Measurements from ENCODE around the gene WSB1.
A peak's percentile ranks its signal among the peaks of the same experiment; 100 is the strongest.

Gene WSB1

DNA sequence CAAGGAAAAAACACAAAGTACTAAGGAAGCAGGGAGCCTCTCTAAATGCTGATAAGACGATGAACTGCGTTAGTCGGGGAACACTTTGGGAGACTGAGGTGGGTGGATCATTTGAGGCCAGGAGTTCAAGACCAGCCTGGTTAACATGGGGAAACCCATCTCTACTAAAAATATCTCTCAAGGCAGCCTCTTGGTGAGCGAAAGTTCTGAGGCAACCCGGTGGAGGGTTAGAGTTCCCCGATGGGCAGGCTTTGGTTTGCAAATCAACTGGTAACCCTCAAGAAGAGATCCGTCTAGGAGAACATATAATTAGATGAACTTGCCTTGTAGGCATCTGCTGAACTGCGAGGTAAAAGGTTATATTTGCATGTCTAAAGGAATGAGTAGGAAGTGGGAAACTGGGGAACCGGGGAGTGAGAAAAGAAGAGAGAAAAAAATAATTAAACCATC is 44.6 kb downstream of the WSB1 start:
- no peak for DNase-seq (ENCODE audit: low spot score)

DNA sequence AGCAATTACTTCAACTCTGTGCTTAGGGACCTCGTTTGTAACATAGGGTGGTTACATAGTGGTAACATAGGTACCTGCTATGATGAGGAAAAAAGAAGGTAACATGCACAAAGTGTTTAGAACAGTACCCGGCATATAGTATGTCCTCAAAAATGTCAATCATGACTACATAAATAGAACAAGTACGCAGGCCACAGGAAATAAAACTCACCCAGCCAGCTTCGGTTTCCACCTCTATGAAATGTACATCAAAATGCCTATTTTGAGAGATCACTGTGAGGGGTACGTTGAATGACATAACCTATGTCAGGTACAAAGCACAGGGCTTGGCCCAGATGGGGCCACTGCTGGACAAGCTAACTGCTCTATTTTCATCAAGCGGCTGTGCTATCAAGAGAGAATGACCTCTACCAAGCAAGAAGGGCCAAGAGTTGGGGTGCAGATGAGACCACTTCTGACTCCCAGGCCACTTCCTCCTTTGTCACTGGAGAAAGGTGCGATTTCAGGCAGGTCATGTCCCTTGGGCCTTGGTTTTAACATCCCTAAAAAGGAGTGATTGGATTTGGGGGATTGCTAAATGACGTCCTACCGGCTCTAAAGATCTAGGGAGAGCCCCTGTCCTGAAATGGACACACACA is 45.4 kb downstream of the WSB1 start:
- DNase-seq (ENCODE audit: low spot score) = no peak

DNA sequence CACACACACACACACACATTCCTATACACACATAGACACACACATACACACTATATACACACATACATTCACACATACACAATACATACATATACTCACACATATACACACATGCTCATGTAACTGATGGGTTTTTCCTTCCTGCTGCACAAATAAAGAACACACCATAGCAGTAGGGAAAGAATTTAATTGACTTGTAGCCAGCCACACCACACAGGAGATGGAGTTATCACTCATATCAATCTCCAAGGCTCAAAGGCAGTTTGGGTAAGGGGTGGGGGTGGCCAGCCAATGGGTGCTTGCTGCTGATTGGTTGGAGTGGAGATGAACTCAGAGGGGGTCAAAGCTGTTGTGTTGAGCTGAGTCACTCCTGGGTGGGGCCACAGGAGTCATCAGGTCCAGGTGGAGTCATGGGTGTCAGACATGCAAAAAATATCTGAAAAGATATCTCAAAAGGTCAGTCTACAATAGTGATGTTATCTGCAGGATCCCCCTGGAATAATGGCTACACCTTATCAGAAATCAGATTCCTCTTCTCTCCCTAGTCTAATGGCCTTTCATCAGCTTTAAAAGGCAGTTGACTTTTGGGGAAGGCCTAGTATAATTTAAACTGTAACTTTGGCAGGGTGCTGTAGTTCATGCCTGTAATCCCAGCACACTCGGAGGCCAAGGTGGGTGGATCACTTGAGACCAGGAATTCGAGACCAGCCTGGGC is 46.1 kb downstream of the WSB1 start:
- DNase-seq (ENCODE audit: low spot score) = no peak

- no peak for DNase-seq (ENCODE audit: low spot score)
These were observed 46.7 kb downstream of the WSB1 start for GRCh38 chr17:27340575-27340974.

GRCh38 chr17:27341041-27341471 is 47.1 kb downstream of the WSB1 start:
- no peak for DNase-seq (ENCODE audit: low spot score)

- no peak for DNase-seq (ENCODE audit: low spot score)
These were observed 48.1 kb downstream of the WSB1 start for GRCh38 chr17:27342059-27342458.

DNA sequence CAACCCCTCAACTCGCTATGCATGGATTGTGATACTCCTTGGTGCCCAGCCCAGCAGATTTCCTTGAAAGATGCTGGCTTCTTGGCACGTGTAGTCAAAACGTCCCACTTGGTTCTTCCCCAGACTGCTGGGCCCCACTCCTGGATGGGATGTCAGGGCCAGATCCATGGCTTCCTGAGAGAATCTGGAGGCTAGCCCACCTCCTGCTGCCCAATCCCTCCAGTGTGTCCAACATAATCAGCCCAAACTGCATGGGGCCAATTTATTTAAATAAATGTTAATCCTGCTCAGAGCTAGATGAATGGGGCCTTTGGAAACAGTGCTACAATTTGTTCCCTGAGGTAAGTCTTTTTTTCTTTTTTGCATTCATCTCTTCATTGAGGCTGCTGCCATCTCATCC is 49.4 kb downstream of the WSB1 start:
- DNase-seq (ENCODE audit: low spot score) = no peak

DNA sequence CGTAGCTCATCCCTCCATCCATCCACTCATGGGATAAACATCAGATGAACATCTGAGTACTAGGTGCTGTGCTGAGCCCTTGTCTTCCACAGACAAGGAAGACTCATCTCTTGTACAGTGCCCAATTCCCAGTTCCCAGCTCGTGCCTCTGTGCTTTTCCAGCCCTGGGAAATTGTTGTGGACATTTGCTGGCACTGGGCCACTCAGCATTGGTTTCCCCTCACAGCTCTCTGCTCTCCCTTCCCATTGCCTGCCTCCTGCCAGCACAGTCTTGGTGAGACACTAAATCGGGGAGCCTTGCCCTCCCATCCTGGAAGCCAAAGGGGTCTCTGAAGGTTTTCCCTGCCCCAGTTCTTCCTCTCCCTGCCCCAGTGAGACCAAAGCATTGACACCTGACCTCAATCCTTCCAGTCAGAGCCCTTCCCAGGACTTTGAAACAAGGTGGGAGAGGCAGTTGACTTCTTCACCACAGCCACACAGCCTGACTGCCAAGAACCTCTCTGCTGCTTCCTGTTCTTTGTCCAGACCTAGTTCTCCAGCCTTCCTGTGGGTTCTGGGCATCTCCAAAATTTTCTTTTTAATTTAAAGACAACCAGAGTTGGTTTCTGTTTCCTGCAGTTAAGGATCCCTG is 50.2 kb downstream of the WSB1 start:
- no peak for DNase-seq (ENCODE audit: low spot score)

DNA sequence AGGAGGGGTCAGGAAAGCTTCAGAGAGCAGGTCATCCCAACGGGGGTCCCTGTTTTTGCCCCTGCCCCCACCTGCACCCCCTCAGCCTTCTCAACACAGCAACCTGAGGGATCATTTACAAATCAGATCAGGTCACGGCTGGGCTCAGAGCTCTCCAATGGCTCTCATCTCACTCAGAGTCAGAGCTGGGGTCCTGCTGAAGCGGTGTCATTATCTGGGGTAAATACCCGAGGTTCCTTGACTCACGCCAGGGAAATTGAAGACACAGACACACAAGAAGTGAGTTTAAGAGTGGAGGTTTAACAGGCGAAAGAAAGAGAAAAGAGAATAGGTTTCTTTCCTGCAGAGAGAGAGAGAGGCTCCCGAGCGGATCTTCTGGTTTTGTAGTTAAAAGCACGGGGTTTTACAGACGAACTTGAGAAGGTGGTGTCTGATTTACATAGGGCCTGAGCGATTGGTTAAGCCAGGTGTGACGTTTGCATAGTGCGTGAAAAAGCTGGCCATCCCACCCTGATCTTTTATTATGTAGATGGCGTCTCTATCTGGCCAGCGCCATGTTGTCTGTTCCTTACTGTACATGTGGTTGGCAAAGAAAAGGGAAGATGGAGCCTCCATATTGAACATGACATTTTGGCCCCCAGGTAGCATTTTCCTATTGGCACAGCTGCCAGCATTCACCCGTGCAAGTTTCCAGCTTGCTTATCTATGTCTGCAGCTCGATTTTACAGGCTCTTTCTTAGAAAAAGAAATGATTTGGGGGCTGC is 51.4 kb downstream of the WSB1 start:
- DNase-seq (ENCODE audit: low spot score) = no peak

DNA sequence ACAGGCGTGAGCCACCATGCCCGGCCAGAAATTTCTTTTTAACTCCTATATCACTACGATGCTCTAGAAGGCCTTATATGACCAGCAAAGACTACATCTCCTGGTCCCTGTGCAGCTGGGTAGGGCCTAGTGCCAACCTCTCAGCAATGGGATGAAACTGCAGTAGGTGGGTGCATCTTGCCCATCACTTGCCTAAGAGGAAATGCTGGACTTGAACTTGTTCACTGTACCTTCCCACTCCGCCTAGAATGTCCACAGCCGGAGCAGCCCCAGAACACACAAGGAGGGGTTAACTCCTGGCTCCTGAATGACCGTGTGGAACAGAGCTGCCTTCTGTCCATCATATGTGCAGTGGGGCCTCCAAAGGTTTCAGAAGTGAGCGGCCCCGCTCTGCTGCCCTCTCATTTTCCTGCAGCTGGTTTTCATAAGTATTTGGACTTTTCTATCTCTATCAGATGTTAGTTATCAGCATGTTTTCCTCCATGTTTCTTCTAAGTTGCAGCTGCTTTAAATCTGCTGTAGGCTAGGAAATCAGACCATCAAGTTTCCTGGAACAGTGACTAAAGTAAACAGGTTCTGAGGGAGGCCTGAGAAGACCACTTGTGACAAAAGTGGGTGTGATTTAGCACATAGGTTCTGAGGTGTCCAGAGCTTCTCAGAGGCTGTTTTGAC is 52.5 kb downstream of the WSB1 start:
- no peak for DNase-seq (ENCODE audit: low spot score)

GRCh38 chr17:27348196-27348595 is 54.3 kb downstream of the WSB1 start:
- no peak for DNase-seq (ENCODE audit: low spot score)

- DNase-seq (ENCODE audit: low spot score) = no peak
These were observed 55.7 kb downstream of the WSB1 start for GRCh38 chr17:27349540-27350021.

DNA sequence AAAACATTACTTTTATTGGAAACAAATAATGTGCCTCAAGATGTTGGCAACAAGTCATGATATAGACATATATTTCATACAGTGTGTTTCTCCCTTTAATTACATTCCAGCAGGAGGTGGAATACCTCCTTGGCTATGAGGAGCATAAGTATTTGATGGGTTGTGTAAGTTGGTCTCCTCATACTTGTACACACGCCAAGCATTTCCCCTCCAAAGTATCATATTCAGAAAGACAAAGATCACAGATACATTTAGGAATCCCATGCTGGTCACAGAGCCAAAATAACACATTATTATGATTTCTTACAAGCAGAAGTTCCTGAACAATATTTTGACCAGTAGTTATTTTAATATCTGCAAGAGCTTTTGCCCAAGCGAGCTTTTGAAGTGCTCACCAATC is 57.8 kb downstream of the WSB1 start:
- DNase-seq (ENCODE audit: low spot score) = no peak

DNA sequence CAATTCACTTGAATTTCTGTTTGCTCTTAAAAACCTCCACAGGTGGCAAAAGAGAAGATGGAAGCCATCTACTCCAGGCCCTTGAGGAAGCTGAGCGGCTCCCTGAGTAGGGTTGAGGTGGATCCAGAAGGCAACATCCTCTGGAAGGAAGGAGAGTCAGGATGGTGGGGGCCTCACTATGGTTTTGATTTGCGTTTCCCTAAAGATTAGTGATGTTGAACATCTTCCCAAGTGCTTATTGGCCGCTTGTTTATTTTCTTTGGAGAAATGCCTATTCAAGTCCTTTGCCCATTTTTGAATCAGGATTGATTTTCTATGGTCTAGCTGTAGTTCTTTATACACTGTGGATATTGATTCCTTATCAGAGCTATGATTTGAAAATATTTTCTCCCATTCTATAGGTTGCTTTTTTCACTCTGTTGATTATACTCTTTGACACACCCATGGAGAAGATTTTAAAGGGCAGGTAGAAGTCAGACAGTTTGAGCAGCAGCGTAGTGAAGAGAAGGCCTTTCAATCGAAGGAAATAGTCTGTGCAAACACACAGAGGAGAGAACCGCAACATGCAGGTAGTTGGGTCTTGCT is 58.6 kb downstream of the WSB1 start:
- DNase-seq (ENCODE audit: low spot score) = no peak

- DNase-seq (ENCODE audit: low spot score) = no peak
These were observed 59.1 kb downstream of the WSB1 start for GRCh38 chr17:27353033-27353460.

DNA sequence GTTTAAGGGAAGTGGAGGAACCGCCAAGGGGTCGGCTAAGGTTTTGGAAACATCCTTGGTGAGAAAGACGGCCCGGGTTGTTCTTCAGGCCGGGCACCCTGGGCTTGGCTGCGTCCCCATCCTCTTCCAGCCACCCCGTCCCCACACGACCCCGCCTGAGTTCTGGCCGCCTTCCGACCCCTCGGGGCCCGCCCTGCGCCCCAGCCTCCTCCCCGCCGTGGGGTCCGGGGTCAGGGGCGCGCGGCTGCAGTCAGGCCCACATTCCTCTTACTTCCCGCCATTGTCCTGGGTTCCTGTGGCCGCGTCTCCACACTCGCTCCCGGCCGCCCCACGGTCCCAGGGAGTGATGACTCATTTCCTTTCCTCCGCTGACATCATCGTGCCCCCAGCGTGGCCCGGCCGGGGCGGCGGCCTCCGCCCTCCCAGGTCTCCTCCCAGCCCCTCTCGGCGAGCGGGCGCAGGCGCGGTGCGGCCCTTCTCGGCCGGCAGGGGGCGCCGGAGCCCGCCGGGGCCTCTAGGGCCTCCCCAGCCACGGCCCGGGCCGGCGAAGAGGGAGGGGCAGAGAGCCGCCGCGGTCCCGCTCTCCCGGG is 59.6 kb downstream of the WSB1 start:
- peak; percentile 92 for DNase-seq (ENCODE audit: low spot score)

GRCh38 chr17:27354051-27354490 is 60.2 kb downstream of the WSB1 start:
- DNase-seq (ENCODE audit: low spot score) = no peak

DNA sequence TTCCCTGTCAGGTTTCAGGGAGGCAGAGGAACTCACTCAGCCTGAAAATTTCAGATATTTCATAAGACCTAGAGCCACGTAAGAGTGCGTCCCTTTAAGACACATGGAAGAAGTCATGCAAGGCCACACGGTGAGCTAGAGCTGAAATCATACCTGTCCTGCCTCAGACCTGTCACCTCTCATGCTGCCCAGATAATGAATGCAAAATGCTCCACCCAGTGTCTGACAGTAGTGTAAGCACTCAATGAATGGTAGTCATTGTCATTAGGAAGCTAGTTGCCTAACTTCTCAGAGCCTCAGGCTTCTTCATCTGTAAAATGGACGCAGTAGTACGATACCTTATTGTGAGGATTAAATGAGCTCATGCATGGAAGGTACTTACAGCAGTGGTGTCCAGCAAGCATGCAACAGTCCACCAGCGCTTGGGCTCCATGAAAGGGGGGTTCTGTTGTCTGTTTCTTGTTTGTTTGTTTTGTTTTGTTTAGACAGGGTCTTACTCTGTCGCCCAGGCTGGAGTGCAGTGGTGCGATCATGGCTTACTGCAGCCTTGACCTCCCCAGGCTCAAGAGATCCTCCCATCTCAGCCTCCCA is 60.7 kb downstream of the WSB1 start:
- no peak for DNase-seq (ENCODE audit: low spot score)

DNA sequence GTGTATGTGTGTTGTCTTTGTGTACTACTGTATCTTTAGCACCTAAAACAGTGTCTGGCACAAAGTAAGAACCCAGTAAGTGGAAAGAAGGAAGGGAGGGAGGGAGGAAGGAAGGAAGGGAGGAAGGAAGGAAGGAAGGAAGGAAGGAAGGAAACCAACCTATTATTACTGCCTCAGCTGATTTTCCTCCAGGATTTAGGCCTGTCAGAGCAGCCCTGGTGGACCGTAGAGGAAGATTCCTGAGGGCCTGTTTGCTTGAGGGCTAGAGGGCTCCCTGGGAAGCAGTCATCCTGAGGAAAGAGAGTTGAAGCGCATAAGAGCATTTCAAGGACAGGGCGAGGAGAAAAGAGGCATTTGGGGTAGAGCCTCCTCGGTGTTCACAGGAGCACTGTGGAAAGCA is 61.5 kb downstream of the WSB1 start:
- no peak for DNase-seq (ENCODE audit: low spot score)

- no peak for DNase-seq (ENCODE audit: low spot score)
These were observed 62.3 kb downstream of the WSB1 start for GRCh38 chr17:27356091-27356705.
